CD4-positive, alpha-beta T cell treated with Interleukin-15 for 4 hours (primary cell): ENCODE measurements around the gene IHH.

Experiments used
- DNase-seq: peaks from one replicate; pipeline ENCODE4 v3.0.0-alpha.2; 2020; ENCODE audit warnings: low spot score

IHH gene

DNA sequence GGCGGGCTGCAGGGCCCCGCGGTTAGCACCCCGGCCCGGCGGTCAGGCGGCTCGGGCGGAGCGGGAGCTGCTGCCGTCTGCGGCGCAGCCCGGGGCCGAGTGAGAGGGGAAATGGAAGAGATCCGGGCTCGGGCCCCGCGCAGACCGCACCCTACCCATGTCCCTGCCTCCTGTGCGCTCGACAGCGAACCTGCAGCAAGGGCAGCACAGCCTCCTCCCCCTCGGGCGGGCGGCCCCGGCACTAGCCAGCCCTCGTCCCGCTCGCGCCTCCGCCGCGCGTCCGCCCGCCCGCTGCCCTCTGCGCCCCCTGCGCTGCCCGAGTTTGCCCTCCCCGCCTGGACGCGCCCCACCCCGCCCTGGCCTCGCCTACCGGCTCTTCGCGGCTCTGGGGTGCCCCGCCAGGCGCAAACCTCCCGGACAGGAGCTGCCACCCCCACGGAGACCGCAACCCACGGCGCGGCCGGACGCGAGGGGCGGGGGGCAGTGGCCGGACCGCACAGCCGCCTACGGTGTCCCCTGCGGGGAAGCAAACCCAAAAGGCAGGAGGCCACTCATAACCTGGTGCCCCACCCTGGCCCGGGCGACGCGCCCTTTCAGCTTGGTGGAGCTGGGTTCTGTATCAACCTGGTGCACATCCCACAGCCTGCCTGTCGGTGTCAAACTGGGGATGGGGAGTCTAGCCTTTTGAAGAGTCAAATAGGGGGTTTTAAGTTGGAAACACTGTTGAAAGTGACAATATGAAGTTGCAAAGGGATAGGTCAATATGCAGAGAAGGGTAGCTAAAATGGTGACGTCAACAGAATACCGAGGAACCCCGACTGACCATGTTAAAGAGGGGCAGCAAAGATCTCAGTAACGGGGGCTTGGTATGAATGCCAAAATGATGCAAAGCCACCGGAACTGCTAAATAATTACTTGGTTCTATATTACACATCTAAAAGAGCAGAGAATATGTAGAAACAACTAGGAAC lies at the start of gene IHH:
Gene IHH, minus strand, starts transcription at position 101 of the 971 bp plus-strand sequence. CDS start 454 bp downstream, outside the sequence.
- no peak for DNase-seq

DNA sequence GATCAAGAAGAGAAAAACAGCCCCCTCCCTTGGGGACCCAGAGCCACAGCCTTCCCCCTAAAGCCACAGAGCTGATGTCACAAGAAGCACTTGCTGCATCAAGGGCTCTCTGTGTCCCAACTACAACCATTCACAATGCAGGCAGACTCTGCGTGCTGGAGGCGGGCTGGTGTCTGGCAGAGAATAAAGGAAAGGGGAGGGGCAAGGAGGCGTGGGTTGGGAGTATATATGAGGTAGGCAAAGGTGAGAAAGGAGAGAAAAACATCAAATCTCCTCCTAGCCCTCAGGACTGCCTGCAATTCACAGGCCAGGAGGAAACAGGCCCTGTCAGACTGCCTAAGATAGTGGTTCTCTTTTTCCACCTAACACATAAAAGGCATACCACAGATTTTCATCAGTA lies 48.8 kb upstream of the IHH start:
- no peak for DNase-seq

- no peak for DNase-seq
These were observed 47.0 kb upstream of the IHH start for GRCh38 chr2:219107758-219108157.

DNA sequence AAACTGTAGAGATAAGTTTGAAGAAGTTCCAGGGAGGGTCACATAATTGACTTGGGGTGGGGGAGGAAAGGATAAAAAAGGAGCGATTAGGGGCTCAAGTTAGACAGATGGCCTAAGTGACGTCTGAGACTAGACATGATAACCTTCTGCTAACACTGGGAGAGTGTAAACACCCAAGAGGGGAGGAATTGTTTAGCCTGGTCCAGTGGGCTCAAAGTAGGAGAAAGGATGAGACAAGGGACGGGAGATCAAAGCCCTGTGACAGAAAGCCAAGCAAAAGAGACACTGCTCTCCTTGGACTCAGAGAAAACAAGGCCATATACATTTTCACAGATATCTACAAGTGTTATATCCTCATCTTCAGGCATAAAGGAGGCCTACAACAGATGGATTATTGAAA lies 45.5 kb upstream of the IHH start:
- no peak for DNase-seq

GRCh38 chr2:219104107-219105035 lies 43.6 kb upstream of the IHH start:
- peak; percentile 21 for DNase-seq

- DNase-seq, result no peak
These were observed 38.6 kb upstream of the IHH start for GRCh38 chr2:219099329-219099728.

DNA sequence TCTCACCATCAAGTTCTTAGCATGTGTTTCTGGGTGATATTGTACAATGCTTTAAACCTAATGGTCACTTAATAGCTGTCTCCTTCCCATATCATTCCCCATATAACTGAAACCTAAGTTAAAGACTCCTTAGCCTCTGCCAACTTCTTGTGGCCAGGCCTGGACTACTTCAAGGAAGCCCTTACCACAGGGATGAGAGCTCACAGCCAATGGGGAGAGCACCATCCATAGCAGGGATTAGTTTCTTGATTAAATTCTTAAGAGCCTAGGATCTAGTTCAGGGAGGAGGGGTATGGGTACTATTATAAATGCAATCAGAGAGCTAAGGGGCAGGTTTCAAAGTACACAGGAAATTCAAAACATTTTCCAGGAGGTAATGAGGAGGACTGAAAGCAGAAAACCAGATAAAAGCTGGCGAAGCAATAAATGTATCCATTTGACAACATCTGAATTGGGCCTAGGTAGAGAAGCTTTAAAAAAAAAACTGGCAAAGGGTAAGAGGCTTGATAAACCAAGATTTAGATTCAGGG lies 34.8 kb upstream of the IHH start:
- no peak for DNase-seq

GRCh38 chr2:219094171-219094570 lies 33.5 kb upstream of the IHH start:
- DNase-seq, result no peak

GRCh38 chr2:219090436-219091299 lies 29.9 kb upstream of the IHH start:
- DNase-seq, result no peak

DNA sequence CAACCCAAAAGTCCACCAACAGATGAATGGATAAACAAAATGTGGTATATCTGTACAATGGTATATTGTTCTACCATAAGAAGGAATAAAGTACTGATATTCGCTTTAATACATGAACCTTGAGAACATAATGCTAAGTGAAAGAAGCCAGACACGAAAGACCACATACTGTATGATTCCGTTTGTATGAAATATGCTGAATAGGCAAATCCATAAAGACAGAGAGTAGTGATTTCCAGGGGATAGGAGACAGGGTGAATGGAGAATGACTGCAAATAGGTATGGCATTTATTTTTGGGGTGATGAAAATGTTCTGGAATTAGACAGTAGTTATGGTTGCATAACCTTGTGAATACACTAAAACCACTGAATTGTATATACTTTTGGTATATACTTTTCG lies 28.6 kb upstream of the IHH start:
- no peak for DNase-seq

DNA sequence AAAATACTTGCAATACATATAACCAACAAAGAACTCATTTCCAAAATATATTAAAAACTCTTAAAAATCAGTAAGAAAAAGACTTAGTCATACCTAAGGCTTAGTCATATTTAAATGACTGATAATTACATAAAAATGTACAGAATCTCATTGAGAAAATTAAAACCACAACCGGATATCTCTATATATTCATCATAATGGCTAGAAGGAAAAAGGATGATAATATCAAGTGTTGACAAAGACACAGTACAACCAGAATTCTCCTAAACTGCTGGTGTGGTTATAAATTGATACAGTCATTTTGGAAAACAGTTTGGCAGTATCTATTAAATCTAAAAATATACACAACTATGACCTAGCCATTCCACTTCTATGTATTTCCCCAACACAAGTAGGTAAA lies 27.1 kb upstream of the IHH start:
- DNase-seq, result no peak

- DNase-seq, result no peak
These were observed 26.6 kb upstream of the IHH start for GRCh38 chr2:219087361-219087760.

DNA sequence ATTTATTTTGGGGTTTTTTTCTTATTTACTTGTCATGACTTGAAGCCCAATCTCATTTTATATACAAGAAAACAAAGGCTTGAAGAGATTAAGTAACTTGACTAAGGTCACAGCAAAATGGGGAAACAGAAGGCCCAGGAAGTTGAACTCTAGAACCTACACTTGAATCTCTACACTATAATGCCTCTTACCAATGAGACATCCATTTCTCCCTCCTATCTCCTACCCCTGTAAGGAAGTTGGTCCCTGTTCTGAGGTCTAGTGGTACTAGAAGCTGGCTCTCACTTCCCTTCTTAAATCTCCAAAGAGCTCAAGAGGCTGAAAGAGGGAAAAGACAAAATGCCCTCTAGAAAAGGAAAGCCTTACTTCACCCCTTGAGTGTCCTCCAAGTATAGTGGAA lies 25.5 kb upstream of the IHH start:
- DNase-seq, result no peak

GRCh38 chr2:219084791-219085190 lies 24.1 kb upstream of the IHH start:
- DNase-seq, result no peak

DNA sequence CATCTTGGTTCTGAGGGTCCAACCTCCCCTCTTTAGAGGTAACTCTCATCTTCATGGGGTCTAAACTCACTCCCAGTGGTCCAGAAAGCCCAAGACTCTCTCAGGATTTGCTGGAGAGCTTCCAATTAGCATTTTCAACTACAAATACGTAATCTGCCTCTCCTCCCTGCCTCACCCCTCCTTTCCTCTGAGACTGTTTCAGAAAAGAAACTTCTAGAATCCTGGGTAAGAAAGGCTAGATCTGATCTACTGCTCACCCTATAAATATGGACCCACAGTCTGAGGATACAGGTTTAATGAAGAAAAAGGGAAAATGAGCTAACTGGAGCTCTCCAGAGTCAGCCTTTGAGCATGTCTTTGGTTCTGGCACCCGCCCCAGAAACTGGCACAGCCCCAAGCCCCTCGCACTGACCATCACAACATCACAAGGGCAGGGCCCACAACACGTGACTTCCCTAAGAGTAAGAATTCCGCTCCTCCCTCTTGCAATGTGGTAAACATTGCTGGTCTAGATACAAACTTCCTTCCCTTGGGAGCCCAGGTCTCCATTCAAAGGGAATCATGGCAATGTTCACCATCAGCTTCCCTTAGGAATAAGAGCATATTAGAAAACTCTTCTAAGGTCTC lies 21.7 kb upstream of the IHH start:
- DNase-seq, result no peak

DNA sequence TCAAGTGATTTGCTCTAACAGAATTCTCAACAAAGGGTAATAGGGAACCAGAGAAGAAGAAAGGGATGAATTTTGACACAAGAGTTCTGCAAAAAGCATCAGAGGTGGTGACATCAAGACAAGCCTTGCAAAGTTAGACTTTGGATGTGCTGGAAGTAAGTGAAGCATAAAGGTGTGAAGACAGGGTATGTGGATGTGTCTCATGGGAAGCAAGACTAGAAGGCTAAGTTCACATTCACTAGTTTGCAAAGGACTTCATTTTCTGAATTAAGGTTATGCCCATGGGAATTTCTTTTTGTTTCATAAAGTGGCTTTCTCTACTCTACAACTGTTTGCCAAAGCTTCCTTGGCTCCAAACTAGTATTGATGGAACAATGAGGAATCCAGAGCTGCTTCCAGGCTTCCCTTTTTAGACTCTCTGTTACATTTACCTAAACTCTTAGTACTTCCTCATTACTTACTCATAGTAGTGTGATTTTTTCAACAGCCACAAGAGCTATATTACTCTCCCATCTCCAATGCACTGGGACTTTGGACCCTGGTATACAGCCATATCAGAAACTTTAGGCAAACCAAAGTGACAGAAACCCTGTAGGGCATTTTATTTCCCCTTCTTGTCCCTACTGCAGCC lies 21.1 kb upstream of the IHH start:
- no peak for DNase-seq

DNA sequence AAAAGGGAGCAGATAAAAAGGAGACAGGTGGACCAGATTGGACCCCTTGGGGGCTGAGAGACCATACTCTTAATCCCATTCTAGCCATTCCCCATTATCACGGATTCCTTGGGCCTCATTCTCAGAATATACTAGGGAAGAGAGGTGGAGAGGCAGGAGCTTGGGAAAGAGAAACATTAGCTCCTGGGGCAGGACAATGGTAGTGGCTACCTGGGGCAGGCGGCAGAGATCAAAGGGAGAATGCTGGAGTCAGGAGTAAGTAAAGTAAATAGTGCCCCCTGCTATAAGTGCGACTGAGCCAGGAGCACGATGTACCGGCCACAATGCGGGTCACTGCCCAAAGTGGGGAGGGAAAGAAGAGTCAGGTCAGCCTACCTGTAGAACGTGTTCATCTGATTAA lies 20.4 kb upstream of the IHH start:
- no peak for DNase-seq

GRCh38 chr2:219079417-219079816 lies 18.7 kb upstream of the IHH start:
- DNase-seq, result no peak

DNA sequence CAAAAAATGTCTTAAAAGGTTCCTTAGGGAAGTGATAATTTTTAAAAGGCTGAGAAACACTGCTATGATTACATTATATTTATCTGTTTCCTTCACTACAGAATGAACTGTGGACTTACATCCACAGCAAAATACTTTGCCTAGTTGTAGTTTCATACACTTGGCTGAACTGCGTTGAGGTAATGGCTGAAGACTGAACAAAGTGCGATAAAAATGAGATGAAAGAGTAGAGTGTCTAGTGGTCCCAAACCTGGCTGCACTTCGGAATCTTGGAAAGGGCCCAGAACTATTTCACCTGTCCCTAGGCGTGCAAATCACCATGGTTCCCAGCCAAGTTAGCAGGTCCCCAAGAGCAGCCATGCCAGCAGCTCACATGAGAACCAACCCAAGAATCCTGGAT lies 18.2 kb upstream of the IHH start:
- DNase-seq, result no peak

GRCh38 chr2:219078126-219078525 lies 17.4 kb upstream of the IHH start:
- no peak for DNase-seq

DNA sequence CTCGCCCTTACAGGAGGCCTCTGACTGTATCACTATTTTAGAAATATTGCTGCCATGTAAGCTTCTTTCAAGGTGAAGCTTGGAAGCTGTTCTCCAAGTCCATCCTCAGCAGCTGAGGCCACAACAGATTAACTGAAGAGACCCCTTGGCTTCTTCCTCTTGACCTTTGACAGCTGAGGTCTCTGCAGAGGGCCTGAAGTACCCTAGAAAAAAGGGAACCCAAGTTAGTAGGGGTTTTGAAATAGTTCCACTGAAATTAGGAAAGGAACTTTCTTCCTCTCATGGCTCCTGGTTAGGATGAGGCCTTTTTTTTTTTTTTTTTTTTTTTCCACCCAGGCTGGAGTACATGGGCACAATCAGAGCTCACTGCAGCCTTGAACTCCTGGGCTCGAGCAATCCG lies 15.5 kb upstream of the IHH start:
- DNase-seq, result no peak
